HL-60 (cell line): ENCODE data around the gene TATDN3.

ENCODE experiments used
- CTCF ChIP-seq: IDR thresholded peaks from one replicate; pipeline ENCODE4 v1.5.1; 2011; ENCODE audit warnings: low read length, control low read depth, inconsistent platforms; ENCODE audit not compliant: insufficient read depth
- GABPA ChIP-seq: IDR thresholded peaks from 2 replicates; pipeline ENCODE4 v1.6.1; 2012; ENCODE audit warnings: low read depth
- POLR2AphosphoS5 ChIP-seq: IDR thresholded peaks from 2 replicates; pipeline ENCODE4 v1.6.1; 2012; ENCODE audit warnings: low read depth
- REST ChIP-seq: IDR thresholded peaks from 2 replicates; pipeline ENCODE4 v1.6.1; 2012; ENCODE audit warnings: low read depth; ENCODE audit not compliant: insufficient replicate concordance
- SPI1 ChIP-seq: IDR thresholded peaks from 2 replicates; pipeline ENCODE4 v1.6.1; 2012; ENCODE audit warnings: low read depth, mild to moderate bottlenecking, borderline replicate concordance

- TF ChIP-seq POLR2AphosphoS5, result no peak
- no peak for TF ChIP-seq GABPA
- TF ChIP-seq CTCF, result no peak
- no peak for TF ChIP-seq REST
- no peak for TF ChIP-seq SPI1
These were observed 22.1 kb upstream of the TATDN3 start for GRCh38 chr1:212769459-212770167.
